GM18858 (cell line): ENCODE data around the gene RPTOR.
A peak's percentile ranks its signal among the peaks of the same experiment; 100 is the strongest.

Experiments used
- ATAC-seq: cut with Tn5 transposase; IDR thresholded peaks from one replicate; pipeline ENCODE4 v1.9.1; 2021; ENCODE audit not compliant: unreplicated experiment

Gene RPTOR

GRCh38 chr17:80586846-80587228 lies 42.2 kb downstream of the RPTOR start:
- ATAC-seq: no peak

GRCh38 chr17:80588702-80589383 lies 44.2 kb downstream of the RPTOR start:
- no peak for ATAC-seq

- ATAC-seq: no peak
Measured at GRCh38 chr17:80591788-80592187, 47.1 kb downstream of the RPTOR start.

- ATAC-seq: no peak
Measured at GRCh38 chr17:80592243-80592642, 47.6 kb downstream of the RPTOR start.

GRCh38 chr17:80593181-80593580 lies 48.5 kb downstream of the RPTOR start:
- ATAC-seq: no peak

- ATAC-seq: no peak
Measured at GRCh38 chr17:80594431-80595269, 50.0 kb downstream of the RPTOR start.

- ATAC-seq: no peak
Measured at GRCh38 chr17:80596760-80597608, 52.3 kb downstream of the RPTOR start.

- no peak for ATAC-seq
Measured at GRCh38 chr17:80598813-80599545, 54.3 kb downstream of the RPTOR start.

- ATAC-seq: no peak
Measured at GRCh38 chr17:80599546-80600305, 55.1 kb downstream of the RPTOR start.

- no peak for ATAC-seq
Measured at GRCh38 chr17:80601146-80601545, 56.5 kb downstream of the RPTOR start.

GRCh38 chr17:80603396-80603795 lies 58.8 kb downstream of the RPTOR start:
- ATAC-seq: no peak

GRCh38 chr17:80604009-80604669 lies 59.5 kb downstream of the RPTOR start:
- ATAC-seq: no peak

GRCh38 chr17:80604670-80605010 lies 60.0 kb downstream of the RPTOR start:
- no peak for ATAC-seq

GRCh38 chr17:80605326-80606066 lies 60.9 kb downstream of the RPTOR start:
- peak; percentile 73 for ATAC-seq

GRCh38 chr17:80608326-80608725 lies 63.7 kb downstream of the RPTOR start:
- no peak for ATAC-seq

- no peak for ATAC-seq
Measured at GRCh38 chr17:80609757-80610156, 65.1 kb downstream of the RPTOR start.

- no peak for ATAC-seq
Measured at GRCh38 chr17:80611816-80612215, 67.2 kb downstream of the RPTOR start.

- ATAC-seq: no peak
Measured at GRCh38 chr17:80612997-80613731, 68.5 kb downstream of the RPTOR start.
